Liver (tissue), 9 donors: Measurements from ENCODE around the gene PIKFYVE. TPM values are rescaled to one million over a fixed set of nuclear protein-coding genes. Genes with fewer than 3 reads are reported as not detected.
A peak's percentile ranks its signal among the peaks of the same experiment; 100 is the strongest.

Experiments
- DNase-seq: peaks from one replicate; pipeline ENCODE4 v3.0.0-alpha.2; 2017; ENCODE audit warnings: low spot score
- H3K27ac ChIP-seq, 2 donors: one replicate each; pipeline ENCODE4 v1.7.0; 2013; ENCODE audit warnings: inconsistent platforms in 2 of 2, low read length in 2 of 2, control low read depth in 1 of 2, low read depth in 1 of 2, mild to moderate bottlenecking in 1 of 2
- H3K27me3 ChIP-seq, 4 donors: one replicate each; pipeline versions ENCODE4 v1.6.1 to v1.7.0; 2013; ENCODE audit warnings: low read length in 3 of 4, inconsistent platforms in 1 of 4, mild to moderate bottlenecking in 1 of 4, moderate library complexity in 1 of 4; ENCODE audit not compliant: control insufficient read depth in 4 of 4, insufficient read depth in 4 of 4
- H3K36me3 ChIP-seq, 4 donors: one replicate each; pipeline versions ENCODE4 v1.6.1 to v1.7.0; 2013; ENCODE audit warnings: low read length in 3 of 4, mild to moderate bottlenecking in 3 of 4, low read depth in 1 of 4, moderate library complexity in 1 of 4; ENCODE audit not compliant: control insufficient read depth in 4 of 4, insufficient read depth in 3 of 4
- H3K4me1 ChIP-seq, 4 donors: one replicate each; pipeline versions ENCODE4 v1.6.1 to v1.7.0; 2013; ENCODE audit warnings: low read length in 3 of 4, mild to moderate bottlenecking in 3 of 4, moderate library complexity in 1 of 4; ENCODE audit not compliant: control insufficient read depth in 4 of 4, insufficient read depth in 4 of 4
- H3K4me3 ChIP-seq, 3 donors: one replicate each; pipeline versions ENCODE4 v1.6.1 to v1.7.0; 2013; ENCODE audit warnings: low read length in 3 of 3, control low read depth in 1 of 3, low read depth in 1 of 3, mild to moderate bottlenecking in 1 of 3
- H3K9ac ChIP-seq, 2 donors: one replicate each; pipeline ENCODE4 v1.7.0; 2013; ENCODE audit warnings: low read length in 2 of 2, mild to moderate bottlenecking in 2 of 2, moderate library complexity in 2 of 2, control low read depth in 1 of 2, low read depth in 1 of 2
- H3K9me3 ChIP-seq, 4 donors: one replicate each; pipeline versions ENCODE4 v1.6.1 to v1.7.0; 2013; ENCODE audit warnings: low read length in 3 of 4; ENCODE audit not compliant: control insufficient read depth in 4 of 4
- ATF3 ChIP-seq: IDR thresholded peaks from 2 replicates; pipeline ENCODE4 v1.6.1; 2016; ENCODE audit warnings: antibody characterized with exemption
- CTCF ChIP-seq: fragments of 150-350 bp; IDR thresholded peaks from 2 replicates; pipeline ENCODE4 v1.5.1; 2017; ENCODE audit warnings: improper control_type of control experiment, low read depth, low read length; ENCODE audit not compliant: missing input control
- EGR1 ChIP-seq, 2 donors: IDR thresholded peaks; 2 replicates each; pipeline ENCODE4 v1.6.1; 2016 to 2018; ENCODE audit warnings: antibody characterized with exemption in 2 of 2, low read depth in 2 of 2
- FOXA1 ChIP-seq: IDR thresholded peaks from 2 replicates; pipeline ENCODE4 v1.6.1; 2016; ENCODE audit warnings: antibody characterized with exemption
- FOXA2 ChIP-seq: IDR thresholded peaks from 2 replicates; pipeline ENCODE4 v1.6.1; 2016; ENCODE audit warnings: antibody characterized with exemption
- GABPA ChIP-seq, 2 donors: IDR thresholded peaks in 1 of 2; conservative IDR thresholded peaks in 1 of 2; 2 replicates each; pipeline ENCODE4 v1.6.1; 2016; ENCODE audit warnings: antibody characterized with exemption in 2 of 2, mild to moderate bottlenecking in 1 of 2, moderate library complexity in 1 of 2
- HNF4A ChIP-seq, 2 donors: conservative IDR thresholded peaks; 2 replicates each; pipeline ENCODE4 v1.6.1; 2016; ENCODE audit warnings: antibody characterized with exemption in 2 of 2, mild to moderate bottlenecking in 2 of 2
- HNF4G ChIP-seq: IDR thresholded peaks from 2 replicates; pipeline ENCODE4 v1.6.1; 2016; ENCODE audit warnings: antibody characterized with exemption
- JUND ChIP-seq, 2 donors: IDR thresholded peaks; 2 replicates each; pipeline ENCODE4 v1.6.1; 2016; ENCODE audit warnings: antibody characterized with exemption in 2 of 2
- MAX ChIP-seq: IDR thresholded peaks from 2 replicates; pipeline ENCODE4 v1.6.1; 2016; ENCODE audit warnings: antibody characterized with exemption
- NR2F2 ChIP-seq: IDR thresholded peaks from 2 replicates; pipeline ENCODE4 v1.6.1; 2016; ENCODE audit warnings: antibody characterized with exemption
- REST ChIP-seq: IDR thresholded peaks from 2 replicates; pipeline ENCODE4 v1.6.1; 2016; ENCODE audit warnings: antibody characterized with exemption, mild to moderate bottlenecking
- RXRA ChIP-seq, 2 donors: IDR thresholded peaks; 2 replicates each; pipeline ENCODE4 v1.6.1; 2017 to 2018; ENCODE audit warnings: antibody characterized with exemption in 2 of 2, mild to moderate bottlenecking in 1 of 2
- SP1 ChIP-seq: IDR thresholded peaks from 2 replicates; pipeline ENCODE4 v1.6.1; 2018; ENCODE audit warnings: antibody characterized with exemption, mild to moderate bottlenecking
- TAF1 ChIP-seq: conservative IDR thresholded peaks from 2 replicates; pipeline ENCODE4 v1.6.1; 2016; ENCODE audit warnings: antibody characterized with exemption, mild to moderate bottlenecking
- YY1 ChIP-seq: IDR thresholded peaks from 2 replicates; pipeline ENCODE4 v1.6.1; 2016; ENCODE audit warnings: antibody characterized with exemption, mild to moderate bottlenecking
- WGBS: extraction: QIAGEN DNeasy Blood & Tissue Kit; methylation state at CpG from one replicate; pipeline ENCODE4 v1.1.7; 2013; 5-methylcytosine and 5-hydroxymethylcytosine counted together
- polyA plus RNA-seq, 2 donors: library from polyadenylated mRNA; stranded (reverse) in 1 of 2; unstranded in 1 of 2; fragments of 200-250 nt in 1 of 2; fragments of >200 nt in 1 of 2; fragmentation: Nextera tagmentation in 1 of 2; extraction: Ambion mirVana in 1 of 2; gene quantifications; one replicate each; pipeline versions ENCODE4 v1.2.1 to v1.2.3, GENCODE V29; 2013 to 2015
- total RNA-seq, 2 donors: library from RNA; depleted of rRNA; stranded (reverse); fragments of >200 nt; gene quantifications; one replicate each; pipeline ENCODE4 v1.2.3, GENCODE V29; 2014
- donor health status: healthy.
- donor health status: healthy.
- donor health status: healthy.
- donor health status: healthy.
- donor health status: healthy.

PIKFYVE gene
- total and polyA plus RNA-seq, 4 donors = 3.5 to 23.1 (median 9.1) TPM

- TF ChIP-seq REST (no peak), SP1 (no peak), CTCF (no peak), NR2F2 (no peak), RXRA (IDR thresholded peaks at IDR 0.05) (no peak)
These were observed 20.3 kb upstream of the PIKFYVE start (continued) for GRCh38 chr2:208245746-208246145.

- Histone ChIP-seq H3K4me1 (peaks cover 9 to 89% (median 87%) of the 10 kb centered on the region in 4 donors), H3K4me3 (no peak overlapping the region)
- TF ChIP-seq NR2F2 = no peak
- no peak for TF ChIP-seq GABPA (IDR thresholded peaks at IDR 0.05 in 1 of 2, conservative IDR thresholded peaks at IDR 0.05 in 1 of 2)
- no peak for TF ChIP-seq FOXA2
- TF ChIP-seq FOXA1 = no peak
- TF ChIP-seq RXRA (IDR thresholded peaks at IDR 0.05) = no peak
These were observed 17.5 kb upstream of the PIKFYVE start for GRCh38 chr2:208248601-208249000.

GRCh38 chr2:208249296-208249695 is 16.8 kb upstream of the PIKFYVE start:
- 72% methylated on average over 2 of the region's 2 CpGs for WGBS
- Histone ChIP-seq H3K9ac (no peak overlapping the region), H3K4me3 (no peak overlapping the region), H3K27me3 (no peaks in the 10 kb centered on the region), H3K4me1 (peaks cover 9 to 89% (median 87%) of the 10 kb centered on the region in 4 donors), H3K27ac (peak overlapping the region in 1 of 2 donors; percentile 72), H3K9me3 (no peaks in the 10 kb centered on the region), H3K36me3 (peaks cover 6 to 24% (median 14%) of the 10 kb centered on the region in 4 donors)
- TF ChIP-seq HNF4A (conservative IDR thresholded peaks at IDR 0.05) (no peak), RXRA (IDR thresholded peaks at IDR 0.05) (no peak), FOXA2 (no peak), REST (no peak), YY1 (no peak), GABPA (IDR thresholded peaks at IDR 0.05 in 1 of 2, conservative IDR thresholded peaks at IDR 0.05 in 1 of 2) (no peak), EGR1 (IDR thresholded peaks at IDR 0.05; ENCODE audit: low read depth in 2 of 2) (no peak), HNF4G (no peak), MAX (no peak), FOXA1 (no peak), JUND (IDR thresholded peaks at IDR 0.05) (no peak), TAF1 (no peak), ATF3 (no peak), NR2F2 (no peak)
- no peak for DNase-seq

More at GRCh38 chr2:208248601-208249000, 17.5 kb upstream of the PIKFYVE start:
- 95% methylated on average over 3 of the region's 3 CpGs for WGBS
- Histone ChIP-seq H3K36me3 (peaks cover 6 to 26% (median 16%) of the 10 kb centered on the region in 4 donors), H3K27ac (no peak overlapping the region), H3K9me3 (no peaks in the 10 kb centered on the region), H3K9ac (no peak overlapping the region), H3K27me3 (no peaks in the 10 kb centered on the region)
- no peak for DNase-seq
